ENCODE measurements around the gene SNRNP27.

- TF ChIP-seq CTCF (IDR thresholded peaks at IDR 0.05) (no peak), ZFX (IDR thresholded peaks at IDR 0.05; ENCODE audit: borderline replicate concordance) (no peak)
Measured at GRCh38 chr2:69923116-69923515, 29.4 kb downstream of the SNRNP27 start.
